Measurements from ENCODE around the gene MORN1.

The MORN1 gene

DNA sequence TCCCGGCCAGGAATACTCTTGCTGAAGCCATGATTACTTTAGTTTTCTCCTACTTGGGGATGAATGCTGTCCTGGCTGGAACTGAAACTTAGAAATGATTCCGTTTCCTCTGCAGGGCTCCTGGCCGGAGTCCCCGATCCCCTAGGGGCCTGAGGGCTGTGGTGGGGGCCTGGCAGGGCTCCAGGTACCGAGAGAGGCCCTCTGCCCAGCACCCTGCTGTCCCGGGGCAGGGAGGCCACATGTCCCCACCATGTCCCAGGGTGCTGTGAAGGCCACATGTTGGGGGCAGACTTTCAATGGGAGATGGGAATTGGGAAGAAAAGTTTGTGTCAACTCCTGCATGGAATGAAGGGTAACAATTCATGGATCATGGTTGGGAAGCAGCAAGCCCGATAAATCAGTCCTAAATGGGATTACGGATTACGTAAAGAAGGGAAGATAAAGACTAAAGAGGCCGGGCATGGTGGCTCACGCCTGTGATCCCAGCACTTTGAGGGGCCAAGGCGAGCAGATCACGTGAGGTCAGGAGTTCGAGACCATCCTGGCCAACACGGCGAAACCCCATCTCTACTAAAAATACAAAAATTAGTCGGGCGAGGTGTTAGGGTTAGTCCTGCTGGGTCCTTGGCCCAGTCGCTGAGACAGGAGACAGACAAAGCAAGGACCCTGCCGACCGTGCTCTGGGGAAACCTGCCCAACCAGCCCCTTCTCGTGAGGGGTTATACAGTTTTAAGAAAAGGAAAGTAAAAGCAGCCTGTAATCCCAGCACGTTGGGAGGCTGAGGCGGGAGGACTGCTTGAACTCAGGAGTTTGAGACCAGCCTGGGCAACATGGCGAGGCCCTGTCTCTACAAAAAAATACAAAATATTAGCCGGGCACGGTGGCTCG is 37.6 kb downstream of the MORN1 start:
- DNase-seq (ENCODE audit: low read depth in 4 of 4, low spot score in 1 of 4), result no peak

DNA sequence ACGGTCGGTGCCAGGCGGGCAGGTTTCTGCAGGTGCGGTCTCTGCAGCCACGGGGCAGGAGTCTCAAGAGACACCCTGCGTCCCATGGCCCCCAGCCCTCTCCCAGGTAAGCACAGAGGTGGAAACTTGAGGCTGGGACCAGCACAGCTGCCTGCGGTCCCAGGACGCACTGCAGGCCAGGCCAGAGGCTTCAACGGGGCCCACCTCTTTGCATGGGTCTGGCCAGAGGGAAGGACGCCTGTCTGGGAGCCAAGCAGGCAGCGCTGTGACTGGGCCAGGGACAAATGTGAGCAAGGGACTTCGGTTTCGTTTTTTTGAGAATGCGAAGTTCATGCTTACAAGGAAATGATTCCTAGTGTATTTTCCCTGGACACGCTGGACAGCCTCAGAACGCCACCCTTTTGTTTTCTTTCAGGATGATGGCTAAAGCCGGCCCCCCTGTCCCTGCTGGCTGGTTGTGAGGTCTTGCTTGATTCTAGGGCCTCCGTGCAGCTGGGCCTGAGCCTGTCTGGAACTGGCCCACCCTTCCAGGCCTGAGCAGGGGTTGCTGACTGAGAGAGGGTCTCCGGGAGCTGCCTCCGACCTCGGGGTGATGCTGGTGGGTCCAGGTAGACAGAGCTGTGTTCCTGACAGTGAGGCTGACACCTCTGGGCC is 38.3 kb downstream of the MORN1 start:
- no peak for DNase-seq (ENCODE audit: low read depth in 4 of 4, low spot score in 1 of 4)

DNA sequence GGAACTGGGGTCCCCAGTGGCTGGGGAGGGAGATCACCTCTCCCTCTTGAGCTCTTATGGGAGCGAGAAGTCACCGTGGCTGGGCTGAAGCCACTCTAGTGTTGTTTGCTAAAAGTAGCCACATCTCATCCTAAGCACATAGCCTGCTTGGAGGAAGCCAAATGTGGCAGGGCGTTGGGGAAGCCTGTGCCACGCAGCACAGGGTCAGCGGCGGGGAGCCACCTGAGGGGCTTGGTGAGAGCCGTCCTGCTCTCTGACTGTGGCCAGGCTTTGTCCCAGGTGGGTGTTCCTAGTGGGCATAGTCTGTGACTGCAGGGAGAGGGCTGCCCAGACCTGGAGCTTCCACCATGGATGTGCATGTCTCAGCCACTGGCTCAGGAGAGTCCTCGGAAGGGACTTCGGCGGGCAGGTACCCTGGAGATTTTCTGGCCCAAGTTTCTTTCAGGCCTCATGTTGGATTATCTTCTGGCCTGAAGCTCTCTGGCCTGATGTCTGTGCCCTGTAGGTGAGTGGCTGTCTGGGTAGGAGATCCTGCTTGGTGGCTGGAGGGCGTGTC is 38.9 kb downstream of the MORN1 start:
- no peak for DNase-seq (ENCODE audit: low read depth in 4 of 4, low spot score in 1 of 4)

DNA sequence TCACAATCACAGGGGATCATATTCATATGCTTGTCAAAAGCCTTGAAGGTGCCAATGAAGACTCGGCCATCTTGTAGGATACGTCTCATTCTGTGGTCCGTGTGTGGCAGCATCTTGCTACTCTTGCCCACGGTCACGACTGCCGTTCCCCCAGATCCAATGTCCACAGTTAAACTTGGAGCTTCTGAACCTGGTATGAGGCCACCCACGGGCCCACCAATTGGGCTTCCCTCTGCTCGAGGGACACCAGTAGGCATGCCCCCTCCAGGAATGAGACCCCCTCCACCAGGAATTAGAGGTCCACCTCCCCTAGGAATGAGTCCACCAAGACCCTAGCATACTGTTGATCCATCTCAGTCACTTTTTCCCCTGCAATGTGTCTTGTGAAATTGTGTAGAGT is 39.6 kb downstream of the MORN1 start:
- no peak for DNase-seq (ENCODE audit: low read depth in 4 of 4, low spot score in 1 of 4)

DNA sequence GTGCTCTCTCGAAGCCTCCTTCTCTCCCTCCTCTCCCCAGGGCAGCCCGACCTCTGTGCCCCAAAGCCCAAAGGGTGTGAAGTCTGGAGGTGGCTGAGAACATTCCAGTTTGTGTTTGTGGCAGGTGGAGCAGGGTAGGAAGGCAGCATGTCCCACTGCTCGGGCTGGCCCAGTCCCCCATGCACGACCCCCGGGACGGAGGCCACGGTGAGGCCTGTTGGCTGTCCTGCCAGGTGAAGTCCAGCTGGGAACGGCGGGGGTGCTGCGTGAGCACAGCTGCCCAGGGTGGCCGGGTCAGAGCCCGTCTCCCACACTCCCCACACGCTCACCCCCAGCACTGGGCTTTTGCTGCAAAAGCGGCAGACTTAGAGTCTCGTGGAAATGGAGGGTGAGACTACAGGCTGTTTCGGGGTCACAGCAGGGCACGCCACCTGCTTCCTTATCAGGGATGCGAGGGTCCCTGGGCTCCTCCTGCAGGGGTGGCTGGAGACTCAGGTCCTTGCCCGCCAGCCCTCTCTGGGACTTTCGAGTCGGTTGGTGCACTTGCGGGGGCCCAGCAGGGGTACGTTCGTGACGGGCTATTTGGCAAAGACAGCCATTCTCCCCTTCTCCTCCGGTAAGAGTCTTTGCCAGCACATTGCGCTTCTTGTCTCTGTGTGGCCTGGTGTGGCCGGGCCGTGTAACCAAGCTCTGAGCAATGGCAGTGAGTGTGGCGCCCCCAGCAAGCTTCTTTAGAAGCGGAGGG is 40.3 kb downstream of the MORN1 start:
- DNase-seq (ENCODE audit: low read depth in 4 of 4, low spot score in 1 of 4), result no peak

DNA sequence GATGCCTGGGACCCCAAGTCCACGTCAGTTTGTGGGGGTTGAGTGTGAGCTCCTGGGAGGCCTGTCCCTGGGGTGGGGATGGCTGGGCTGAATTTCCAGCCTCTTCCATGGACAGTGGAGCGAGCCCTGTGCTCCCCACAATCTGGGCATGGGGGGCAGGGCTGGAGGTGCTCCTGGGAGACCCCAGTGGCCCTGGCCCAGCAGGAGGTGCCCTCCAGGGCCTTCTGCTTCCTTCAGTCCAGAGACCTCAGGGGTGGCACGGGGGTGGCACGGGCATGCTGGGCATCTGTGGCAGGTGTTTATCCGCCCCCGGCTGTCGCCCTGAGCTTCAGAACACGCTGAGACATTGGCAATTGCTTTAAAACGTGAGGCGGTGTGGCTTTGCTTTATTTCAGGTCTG is 40.9 kb downstream of the MORN1 start:
- no peak for DNase-seq (ENCODE audit: low read depth in 4 of 4, low spot score in 1 of 4)

DNA sequence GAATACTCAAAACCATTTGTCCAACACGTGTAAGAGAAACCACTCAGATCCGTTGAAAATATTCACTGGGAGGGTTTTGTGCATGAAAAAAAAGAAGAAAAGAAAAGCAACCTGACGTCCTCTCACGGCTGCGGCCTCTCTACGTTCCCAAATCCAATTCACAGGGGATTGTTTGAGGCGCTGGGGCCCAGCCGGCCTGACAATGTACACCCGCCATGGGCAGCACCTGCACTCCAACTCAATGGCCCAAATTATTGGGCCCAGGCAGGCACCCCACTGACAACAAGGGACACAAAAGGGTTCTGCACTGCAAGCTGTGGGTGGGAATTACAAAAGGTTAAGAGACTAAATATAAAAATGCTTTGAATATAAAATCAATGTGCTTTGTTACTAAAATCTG is 41.5 kb downstream of the MORN1 start:
- DNase-seq (ENCODE audit: low read depth in 4 of 4, low spot score in 1 of 4), result no peak

DNA sequence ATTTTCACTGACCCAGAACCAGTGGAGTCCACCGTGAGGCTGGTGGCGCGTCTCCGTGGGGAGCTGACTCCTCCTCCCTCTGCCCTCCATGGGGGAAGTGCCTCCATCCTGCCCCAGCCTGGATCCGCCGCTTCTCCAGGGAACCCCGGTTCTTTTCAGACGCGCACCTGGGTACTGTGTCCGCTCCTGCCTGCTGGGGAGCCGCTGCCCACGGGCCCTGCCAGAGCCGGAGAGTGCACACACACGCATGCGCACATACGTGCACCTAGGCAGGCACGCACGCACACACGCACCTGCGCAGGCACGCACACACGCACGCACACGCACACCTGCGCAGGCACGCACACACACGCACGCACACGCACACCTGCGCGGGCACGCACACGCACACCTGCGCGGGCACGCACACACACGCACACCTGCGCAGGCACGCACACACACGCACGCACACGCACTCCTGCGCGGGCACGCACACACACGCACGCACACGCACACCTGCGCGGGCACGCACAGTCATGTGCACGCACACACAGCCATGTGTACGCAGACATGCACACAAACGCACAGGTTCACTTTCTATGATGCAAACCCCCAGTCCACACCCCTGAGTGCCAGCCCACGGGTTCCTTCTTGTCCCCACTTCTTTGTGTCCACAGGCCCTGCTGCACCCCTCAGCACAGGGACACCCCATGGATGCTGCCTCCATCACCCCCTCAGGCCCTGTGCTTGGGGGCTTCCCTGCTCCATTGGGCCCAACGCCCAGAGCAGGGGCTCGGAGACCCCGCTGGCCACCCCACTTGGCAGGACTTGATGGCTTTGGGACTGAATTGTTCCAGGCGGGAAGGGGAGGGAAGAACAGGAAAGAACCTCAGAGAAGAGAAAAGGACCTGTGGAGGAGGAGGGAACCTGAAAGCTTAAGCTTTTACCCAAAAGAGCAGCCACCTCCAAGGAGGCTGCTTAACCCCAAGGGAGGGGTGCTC is 42.7 kb downstream of the MORN1 start:
- no peak for DNase-seq (ENCODE audit: low read depth in 4 of 4, low spot score in 1 of 4)

DNA sequence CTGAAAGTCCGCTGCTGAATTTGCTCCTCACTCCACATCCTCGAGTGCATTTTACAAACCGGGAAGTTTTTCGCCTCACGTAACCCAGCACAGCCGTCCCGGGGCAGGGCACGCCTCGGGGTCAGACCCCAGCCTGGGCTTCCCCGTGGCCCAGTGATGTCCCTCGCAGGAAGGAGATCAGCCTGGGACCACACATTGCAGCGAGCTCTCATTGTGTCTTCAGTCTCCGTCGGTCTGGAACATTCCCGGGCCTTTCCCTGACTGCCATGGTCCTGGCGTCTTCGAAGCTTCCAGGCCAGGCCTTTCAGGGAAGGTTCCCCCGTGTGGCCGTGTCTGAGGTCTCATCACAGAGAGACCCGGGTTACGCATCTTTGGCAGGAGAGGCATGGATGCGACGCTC is 43.5 kb downstream of the MORN1 start:
- DNase-seq (ENCODE audit: low read depth in 4 of 4, low spot score in 1 of 4), result no peak

DNA sequence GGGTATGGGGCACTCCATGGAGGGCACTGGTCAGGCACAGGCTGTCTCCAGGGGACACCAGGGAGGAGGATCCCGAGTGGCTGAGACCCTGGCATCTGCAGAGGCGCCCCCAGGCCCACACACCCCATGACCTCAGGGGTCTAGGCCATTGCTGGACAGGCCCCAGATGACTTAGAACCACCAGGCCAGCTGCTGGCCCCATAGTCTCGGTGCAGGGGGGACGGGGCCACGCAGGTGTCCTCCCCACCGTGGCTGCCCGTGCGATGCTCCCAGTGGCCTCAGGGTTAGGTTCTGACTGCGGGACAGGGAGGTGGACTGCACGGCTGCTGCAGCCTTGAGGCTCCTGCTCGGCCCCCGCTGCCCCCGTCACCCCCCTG is 44.0 kb downstream of the MORN1 start:
- DNase-seq (ENCODE audit: low read depth in 4 of 4, low spot score in 1 of 4), result no peak

DNA sequence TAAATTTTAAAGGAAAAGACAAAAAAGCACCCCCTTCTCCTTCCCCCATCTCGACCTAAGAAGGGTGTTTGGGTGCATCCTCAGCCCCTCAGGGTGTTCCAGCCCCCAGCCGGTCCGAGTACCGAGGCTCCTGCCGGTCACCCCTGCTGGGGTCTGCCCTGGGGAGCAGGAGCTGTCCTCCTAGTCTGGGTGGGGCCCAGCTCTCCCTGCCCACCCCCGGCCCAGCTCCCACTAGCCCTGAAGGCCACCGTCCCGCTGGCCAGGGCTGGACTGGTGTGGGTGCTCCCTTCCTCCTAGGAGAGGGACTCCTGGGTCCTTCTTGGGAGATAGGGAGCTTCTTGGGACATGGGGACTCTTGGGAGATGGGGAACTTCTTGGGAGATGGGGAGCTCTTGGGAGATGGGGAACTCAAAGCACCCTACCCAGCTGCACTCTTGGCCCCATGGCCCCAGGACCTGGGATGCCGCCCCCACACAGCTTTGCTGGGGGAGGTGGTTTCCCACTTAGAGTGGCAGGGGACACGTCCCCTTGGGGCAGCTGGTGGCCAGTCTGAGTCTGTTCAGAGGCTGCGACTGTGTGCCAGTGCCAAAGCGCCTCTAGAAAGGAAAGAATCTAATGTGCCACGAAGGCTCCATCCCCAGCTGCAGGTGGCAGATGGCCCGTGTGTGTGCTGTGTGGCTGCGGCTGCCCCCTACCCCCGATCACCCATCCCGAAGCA is 44.5 kb downstream of the MORN1 start:
- no peak for DNase-seq (ENCODE audit: low read depth in 4 of 4, low spot score in 1 of 4)

DNA sequence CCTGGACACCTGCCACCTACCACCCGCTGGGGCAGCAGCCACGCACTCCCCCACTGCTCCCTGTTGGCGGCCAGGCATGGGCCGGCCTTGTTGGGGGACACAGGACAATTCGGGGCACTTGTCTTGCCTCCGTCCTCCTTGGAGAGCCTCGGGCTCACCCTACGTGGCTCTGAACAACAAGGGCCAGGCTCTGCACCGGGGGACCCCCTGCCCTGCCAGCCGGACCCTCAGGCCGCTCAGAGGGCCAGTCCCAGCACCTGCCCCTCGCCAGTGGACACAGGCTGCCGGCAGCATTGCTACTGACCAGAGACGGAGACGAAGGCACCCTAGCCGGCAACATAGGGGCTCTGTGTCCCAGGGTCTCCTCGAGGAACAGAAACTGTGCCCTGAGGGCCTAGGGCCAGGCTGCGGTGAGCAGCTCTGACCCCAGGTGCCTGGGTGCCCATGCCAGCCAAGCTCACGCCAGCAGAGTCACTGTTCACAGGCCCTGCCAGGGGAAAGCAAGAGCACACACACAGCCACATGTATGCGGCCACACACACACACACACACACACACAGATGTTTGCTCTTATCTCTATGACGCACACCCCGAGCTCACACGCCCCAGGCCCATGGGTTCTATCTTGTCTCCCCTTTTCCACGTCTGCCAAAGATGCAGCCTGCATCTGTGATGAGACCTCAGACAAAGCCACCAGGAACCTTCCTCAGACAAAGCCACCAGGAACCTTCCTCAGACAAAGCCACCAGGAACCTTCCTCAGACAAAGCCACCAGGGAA is 45.9 kb downstream of the MORN1 start:
- no peak for DNase-seq (ENCODE audit: low read depth in 4 of 4, low spot score in 1 of 4)

DNA sequence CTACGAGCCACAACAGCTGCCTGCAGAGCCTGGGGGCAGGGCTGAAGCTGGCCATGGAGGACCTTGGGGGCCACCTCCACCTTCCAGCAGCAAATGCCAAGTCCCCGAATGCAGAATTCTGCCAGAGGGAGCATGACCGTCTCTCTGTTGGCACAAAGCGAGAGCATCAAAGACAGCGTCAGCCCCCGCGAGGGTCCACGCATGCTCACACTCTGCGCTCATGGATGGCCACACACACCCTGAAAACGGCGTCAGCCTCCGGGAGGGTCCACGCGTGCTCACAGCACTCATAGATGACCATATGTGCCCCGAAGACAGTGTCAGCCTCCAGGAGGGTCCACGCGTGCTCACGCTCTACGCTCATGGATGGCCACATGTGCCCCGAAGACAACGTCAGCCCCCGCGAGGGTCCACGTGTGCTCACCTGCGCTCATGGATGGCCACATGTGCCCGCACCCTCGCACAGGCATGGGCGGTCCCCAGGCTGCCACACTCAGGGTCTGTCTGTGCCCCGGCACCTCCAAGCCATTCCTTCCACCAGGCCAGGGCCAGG is 46.5 kb downstream of the MORN1 start:
- no peak for DNase-seq (ENCODE audit: low read depth in 4 of 4, low spot score in 1 of 4)

DNA sequence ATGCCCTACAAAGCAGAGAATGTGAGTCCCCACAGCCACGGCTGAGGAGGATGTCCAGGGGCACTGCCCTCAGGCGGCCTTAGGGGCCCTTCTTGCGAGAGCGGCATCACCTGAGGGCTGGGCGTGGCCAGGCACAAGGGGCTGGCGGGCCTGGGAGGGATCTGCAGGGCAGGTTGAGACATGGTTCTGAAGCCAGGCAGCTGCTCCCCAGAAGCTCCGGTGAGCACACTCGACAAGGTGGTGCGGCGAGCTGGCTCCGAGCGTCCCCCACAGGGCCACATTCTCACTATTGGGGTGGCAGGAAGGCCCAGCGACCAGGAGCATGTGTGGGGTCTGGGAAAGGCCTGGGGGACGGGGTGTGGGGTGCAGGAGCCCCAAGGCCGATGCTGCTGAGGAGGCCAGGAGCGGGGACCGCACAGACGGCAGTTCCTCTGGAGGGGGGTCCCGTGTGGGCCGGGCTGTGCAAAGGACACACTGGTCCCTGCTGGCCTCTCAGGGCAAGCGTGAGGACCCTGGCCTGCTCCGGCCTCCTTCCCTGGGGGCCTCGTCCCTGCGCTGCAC is 47.2 kb downstream of the MORN1 start:
- no peak for DNase-seq (ENCODE audit: low read depth in 4 of 4, low spot score in 1 of 4)

DNA sequence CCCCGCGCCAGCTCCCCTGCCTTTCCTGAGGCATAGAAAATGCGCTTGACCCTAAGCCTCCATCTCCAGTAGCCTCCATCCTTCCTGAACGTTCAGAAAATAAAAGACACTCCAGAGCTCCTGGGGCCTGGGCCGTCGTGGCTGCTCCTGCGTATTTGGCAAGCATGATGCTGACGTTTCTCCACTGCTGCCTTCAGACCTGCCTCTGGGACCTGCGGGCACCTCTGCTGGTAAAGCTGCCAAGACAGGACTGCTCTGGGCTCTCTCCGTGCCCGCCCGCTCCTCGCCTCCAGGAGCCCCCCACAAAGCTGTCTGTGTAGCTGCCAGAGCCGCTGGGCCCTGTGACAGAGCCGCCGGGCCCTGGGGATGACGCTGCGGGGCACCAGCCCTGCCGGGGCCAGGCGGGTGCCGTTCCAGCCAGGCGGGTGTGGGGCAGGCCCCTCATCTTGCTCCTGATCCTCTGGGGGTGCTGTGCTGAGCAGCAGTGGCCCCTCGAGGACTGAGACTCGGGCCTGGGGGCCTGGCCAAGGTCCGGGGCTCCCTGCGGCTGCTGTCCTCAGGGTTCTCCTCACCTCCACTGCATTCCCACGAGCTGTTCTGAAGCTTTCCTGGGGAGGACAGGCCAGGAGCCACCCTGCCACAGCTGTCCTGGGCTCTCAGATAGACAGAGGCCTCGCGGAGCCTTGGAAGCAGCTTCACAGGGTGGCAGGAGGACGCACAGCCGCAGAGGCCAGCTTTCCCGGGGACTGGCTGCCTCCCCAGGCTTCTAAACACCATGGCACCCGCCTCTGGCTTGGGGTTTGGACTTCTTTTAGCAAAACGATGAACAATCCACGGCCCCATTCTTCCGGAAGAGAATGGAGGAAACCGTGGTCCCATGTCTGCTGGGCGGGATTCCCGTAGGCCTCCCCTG is 48.1 kb downstream of the MORN1 start:
- no peak for DNase-seq (ENCODE audit: low read depth in 4 of 4, low spot score in 1 of 4)

DNA sequence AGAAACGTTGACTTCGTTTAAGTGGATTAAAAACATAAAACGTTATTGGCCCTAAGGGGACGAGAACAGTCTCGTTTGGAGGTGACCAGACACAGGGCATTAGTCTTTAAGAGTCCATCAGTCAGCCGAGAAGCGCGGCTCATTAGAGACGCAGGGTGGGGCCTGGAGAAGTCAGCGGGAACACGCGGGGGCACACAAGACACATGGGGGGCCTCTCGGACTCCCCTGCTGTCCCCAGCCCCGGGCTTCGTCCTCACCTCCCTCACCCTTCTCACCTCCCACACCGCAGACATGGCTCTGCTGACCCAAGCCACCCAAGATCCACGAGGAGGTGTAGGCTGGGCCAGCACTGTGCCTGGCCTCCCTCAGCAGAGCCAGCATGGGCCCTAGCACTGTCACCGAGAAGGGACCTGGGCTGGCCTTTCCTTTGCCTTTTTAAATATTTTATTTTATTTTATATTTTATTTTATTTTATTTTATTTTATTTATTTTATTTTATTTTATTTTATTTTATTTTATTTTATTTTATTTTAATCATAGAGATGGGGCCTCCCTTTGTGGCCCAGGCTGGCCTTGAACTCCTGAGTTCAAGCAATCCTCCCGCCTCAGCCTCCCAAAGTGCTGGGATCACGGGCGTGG is 48.9 kb downstream of the MORN1 start:
- no peak for DNase-seq (ENCODE audit: low read depth in 4 of 4, low spot score in 1 of 4)

Measured in stimulated activated CD4-positive, alpha-beta T cell treated with anti-CD3 and anti-CD28 coated beads, Interleukin-1b, Interleukin-23, amount 100 ng/mL, for 24 hours (primary cell).